ENCODE data around the gene ALLC.

Gene ALLC

GRCh38 chr2:3643371-3644245 lies 14.4 kb upstream of the ALLC start:
- Histone ChIP-seq H3K4me1 (ENCODE audit: insufficient read depth, low read length) (no peaks in the 10 kb centered on the region), H3K9me3 (ENCODE audit: insufficient read depth, low read length, severe bottlenecking) (no peaks in the 10 kb centered on the region), H2AFZ (ENCODE audit: low read depth, low read length) (no peak overlapping the region), H3K27me3 (ENCODE audit: insufficient read depth, low read length, poor library complexity) (peaks cover 5% of the 10 kb centered on the region), H3K4me2 (ENCODE audit: insufficient read depth, low read length) (no peak overlapping the region), H3K36me3 (ENCODE audit: insufficient read depth, low read length) (no peaks in the 10 kb centered on the region), H3K79me2 (ENCODE audit: insufficient read depth, low read length) (no peaks in the 10 kb centered on the region), H3K27ac (ENCODE audit: low read length) (no peak overlapping the region), H3K9ac (ENCODE audit: low read depth, low read length) (no peak overlapping the region), H4K20me1 (ENCODE audit: insufficient read depth, low read length) (no peaks in the 10 kb centered on the region), H3K4me3 (ENCODE audit: low read depth in 1 of 2, low read length in 2 of 2) (no peak overlapping the region)
- ATAC-seq (ENCODE audit: insufficient read depth, low read depth) (no peak), DNase-seq (no peak)
- no peak for TF ChIP-seq EZH2 (IDR thresholded peaks at IDR 0.05; ENCODE audit: borderline replicate concordance, low read depth, low read length, severe bottlenecking)
- TF ChIP-seq CTCF (IDR thresholded peaks at IDR 0.05; ENCODE audit: borderline replicate concordance, extremely low read depth, low read length, poor library complexity, severe bottlenecking) = no peak

GRCh38 chr2:3644246-3644525 lies 13.8 kb upstream of the ALLC start:
- H3K4me3 ChIP-seq (ENCODE audit: low read depth in 1 of 2, low read length in 2 of 2) = no peak overlapping the region
- H3K27ac ChIP-seq (ENCODE audit: low read length) = no peak overlapping the region
- no peaks in the 10 kb centered on the region for H3K9me3 ChIP-seq (ENCODE audit: insufficient read depth, low read length, severe bottlenecking)
- no peak overlapping the region for H3K9ac ChIP-seq (ENCODE audit: low read depth, low read length)
- no peak overlapping the region for H2AFZ ChIP-seq (ENCODE audit: low read depth, low read length)
- peaks cover 5% of the 10 kb centered on the region for H3K27me3 ChIP-seq (ENCODE audit: insufficient read depth, low read length, poor library complexity)
- no peak for DNase-seq
- no peaks in the 10 kb centered on the region for H4K20me1 ChIP-seq (ENCODE audit: insufficient read depth, low read length)
- TF ChIP-seq CTCF (IDR thresholded peaks at IDR 0.05; ENCODE audit: borderline replicate concordance, extremely low read depth, low read length, poor library complexity, severe bottlenecking) (no peak), EZH2 (IDR thresholded peaks at IDR 0.05; ENCODE audit: borderline replicate concordance, low read depth, low read length, severe bottlenecking) (no peak)
- H3K36me3 ChIP-seq (ENCODE audit: insufficient read depth, low read length) = no peaks in the 10 kb centered on the region
- no peak for ATAC-seq (ENCODE audit: insufficient read depth, low read depth)
- H3K4me1 ChIP-seq (ENCODE audit: insufficient read depth, low read length) = no peaks in the 10 kb centered on the region
- no peaks in the 10 kb centered on the region for H3K79me2 ChIP-seq (ENCODE audit: insufficient read depth, low read length)
- no peak overlapping the region for H3K4me2 ChIP-seq (ENCODE audit: insufficient read depth, low read length)

GRCh38 chr2:3644891-3645605 lies 13.0 kb upstream of the ALLC start:
- Histone ChIP-seq H3K4me3 (ENCODE audit: low read depth in 1 of 2, low read length in 2 of 2) (no peak overlapping the region), H3K79me2 (ENCODE audit: insufficient read depth, low read length) (no peaks in the 10 kb centered on the region), H3K9me3 (ENCODE audit: insufficient read depth, low read length, severe bottlenecking) (no peaks in the 10 kb centered on the region), H3K4me1 (ENCODE audit: insufficient read depth, low read length) (no peaks in the 10 kb centered on the region), H2AFZ (ENCODE audit: low read depth, low read length) (no peak overlapping the region), H4K20me1 (ENCODE audit: insufficient read depth, low read length) (no peaks in the 10 kb centered on the region), H3K9ac (ENCODE audit: low read depth, low read length) (no peak overlapping the region), H3K27ac (ENCODE audit: low read length) (no peak overlapping the region), H3K27me3 (ENCODE audit: insufficient read depth, low read length, poor library complexity) (peaks cover 5% of the 10 kb centered on the region), H3K36me3 (ENCODE audit: insufficient read depth, low read length) (no peaks in the 10 kb centered on the region), H3K4me2 (ENCODE audit: insufficient read depth, low read length) (no peak overlapping the region)
- ATAC-seq (ENCODE audit: insufficient read depth, low read depth) (no peak), DNase-seq (no peak)
- TF ChIP-seq CTCF (IDR thresholded peaks at IDR 0.05; ENCODE audit: borderline replicate concordance, extremely low read depth, low read length, poor library complexity, severe bottlenecking) = no peak
- no peak for TF ChIP-seq EZH2 (IDR thresholded peaks at IDR 0.05; ENCODE audit: borderline replicate concordance, low read depth, low read length, severe bottlenecking)
